Tibial nerve (tissue), 4 donors: ENCODE measurements around the gene MICU2.

Experiments
- CTCF ChIP-seq, 5 experiments: fragments of 200-600 bp in 3 of 5; fragments of 450-650 bp in 2 of 5; sonication (generic) in 3 of 5; IDR thresholded peaks; one replicate each; pipeline ENCODE4 v1.5.1; 2016 to 2019; ENCODE audit warnings: antibody characterized with exemption in 5 of 5, mild to moderate bottlenecking in 3 of 5, moderate library complexity in 2 of 5
- EP300 ChIP-seq, 2 donors: sonication (generic); formaldehyde crosslinking; IDR thresholded peaks; one replicate each; pipeline ENCODE4 v1.6.1; 2017; ENCODE audit warnings: antibody characterized with exemption in 2 of 2, mild to moderate bottlenecking in 1 of 2
- POLR2A ChIP-seq, 2 donors: fragments of 450-650 bp; IDR thresholded peaks; one replicate each; pipeline ENCODE4 v1.6.1; 2017; ENCODE audit warnings: antibody characterized with exemption in 2 of 2, mild to moderate bottlenecking in 2 of 2, moderate library complexity in 2 of 2

DNA sequence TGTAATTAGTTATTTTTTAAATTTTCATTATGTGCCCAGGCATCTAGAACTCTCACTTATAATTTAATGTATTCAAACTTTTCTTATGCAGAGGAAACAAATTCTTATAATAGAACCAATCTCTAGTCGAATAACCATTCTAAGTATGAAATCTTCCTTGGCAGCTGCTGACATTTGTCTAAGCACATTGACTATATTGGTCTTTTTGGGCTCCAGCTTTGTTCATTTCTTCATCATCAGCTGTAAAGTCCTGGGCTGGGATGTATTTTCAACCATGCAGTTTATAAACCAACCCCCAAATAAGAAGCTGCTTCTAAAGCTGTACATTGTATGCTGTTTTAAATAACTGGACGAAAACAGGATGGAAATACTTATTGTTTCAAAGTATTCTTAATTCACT, 2.3 kb upstream of the MICU2 start:
- TF ChIP-seq CTCF (IDR thresholded peaks at IDR 0.05), result no peak
- no peak for TF ChIP-seq EP300 (IDR thresholded peaks at IDR 0.05)
- TF ChIP-seq POLR2A (IDR thresholded peaks at IDR 0.05), result no peak
